GM20000 (cell line): ENCODE measurements around the gene EVPL.

Experiments
- DNase-seq: peaks from one replicate; pipeline ENCODE4 v3.0.0; 2012; ENCODE audit warnings: low spot score
- TF ChIP-seq, protein P1 (sequence below): IDR thresholded peaks from 2 replicates; pipeline ENCODE4 v1.5.1; 2012; ENCODE audit warnings: mild to moderate bottlenecking, control low read depth; ENCODE audit errors: extremely low read depth, missing control alignments

The EVPL gene

DNA sequence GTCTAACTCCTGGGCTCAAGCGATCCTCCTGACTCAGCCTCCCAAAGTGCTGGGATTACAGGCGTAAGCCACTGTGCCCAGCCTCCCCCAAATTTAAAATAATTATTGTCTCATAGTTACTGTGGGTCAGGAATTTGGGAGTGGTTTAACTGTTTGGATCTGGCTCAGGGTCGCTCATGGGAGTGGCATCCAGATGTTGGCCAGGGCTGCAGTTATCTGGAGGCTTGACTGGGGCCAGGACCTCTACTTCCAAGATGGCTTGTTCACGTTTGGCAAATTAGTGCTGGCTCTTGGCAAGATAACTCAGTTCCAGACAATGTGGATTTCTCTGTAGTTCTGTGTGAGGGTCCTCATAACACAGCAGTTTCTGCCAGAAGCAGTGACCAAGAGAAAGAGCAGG lies 40.1 kb downstream of the EVPL start:
- TF ChIP-seq, protein P1, sequence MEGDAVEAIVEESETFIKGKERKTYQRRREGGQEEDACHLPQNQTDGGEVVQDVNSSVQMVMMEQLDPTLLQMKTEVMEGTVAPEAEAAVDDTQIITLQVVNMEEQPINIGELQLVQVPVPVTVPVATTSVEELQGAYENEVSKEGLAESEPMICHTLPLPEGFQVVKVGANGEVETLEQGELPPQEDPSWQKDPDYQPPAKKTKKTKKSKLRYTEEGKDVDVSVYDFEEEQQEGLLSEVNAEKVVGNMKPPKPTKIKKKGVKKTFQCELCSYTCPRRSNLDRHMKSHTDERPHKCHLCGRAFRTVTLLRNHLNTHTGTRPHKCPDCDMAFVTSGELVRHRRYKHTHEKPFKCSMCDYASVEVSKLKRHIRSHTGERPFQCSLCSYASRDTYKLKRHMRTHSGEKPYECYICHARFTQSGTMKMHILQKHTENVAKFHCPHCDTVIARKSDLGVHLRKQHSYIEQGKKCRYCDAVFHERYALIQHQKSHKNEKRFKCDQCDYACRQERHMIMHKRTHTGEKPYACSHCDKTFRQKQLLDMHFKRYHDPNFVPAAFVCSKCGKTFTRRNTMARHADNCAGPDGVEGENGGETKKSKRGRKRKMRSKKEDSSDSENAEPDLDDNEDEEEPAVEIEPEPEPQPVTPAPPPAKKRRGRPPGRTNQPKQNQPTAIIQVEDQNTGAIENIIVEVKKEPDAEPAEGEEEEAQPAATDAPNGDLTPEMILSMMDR = no peak
- DNase-seq = no peak

GRCh38 chr17:75985986-75986385 lies 41.1 kb downstream of the EVPL start:
- TF ChIP-seq, protein P1 = no peak
- no peak for DNase-seq

GRCh38 chr17:75983501-75984181 lies 43.5 kb downstream of the EVPL start:
- DNase-seq = no peak
- TF ChIP-seq, protein P1 = no peak

- TF ChIP-seq, protein P1 = no peak
- no peak for DNase-seq
Observed at GRCh38 chr17:75981019-75981615, 46.0 kb downstream of the EVPL start.

DNA sequence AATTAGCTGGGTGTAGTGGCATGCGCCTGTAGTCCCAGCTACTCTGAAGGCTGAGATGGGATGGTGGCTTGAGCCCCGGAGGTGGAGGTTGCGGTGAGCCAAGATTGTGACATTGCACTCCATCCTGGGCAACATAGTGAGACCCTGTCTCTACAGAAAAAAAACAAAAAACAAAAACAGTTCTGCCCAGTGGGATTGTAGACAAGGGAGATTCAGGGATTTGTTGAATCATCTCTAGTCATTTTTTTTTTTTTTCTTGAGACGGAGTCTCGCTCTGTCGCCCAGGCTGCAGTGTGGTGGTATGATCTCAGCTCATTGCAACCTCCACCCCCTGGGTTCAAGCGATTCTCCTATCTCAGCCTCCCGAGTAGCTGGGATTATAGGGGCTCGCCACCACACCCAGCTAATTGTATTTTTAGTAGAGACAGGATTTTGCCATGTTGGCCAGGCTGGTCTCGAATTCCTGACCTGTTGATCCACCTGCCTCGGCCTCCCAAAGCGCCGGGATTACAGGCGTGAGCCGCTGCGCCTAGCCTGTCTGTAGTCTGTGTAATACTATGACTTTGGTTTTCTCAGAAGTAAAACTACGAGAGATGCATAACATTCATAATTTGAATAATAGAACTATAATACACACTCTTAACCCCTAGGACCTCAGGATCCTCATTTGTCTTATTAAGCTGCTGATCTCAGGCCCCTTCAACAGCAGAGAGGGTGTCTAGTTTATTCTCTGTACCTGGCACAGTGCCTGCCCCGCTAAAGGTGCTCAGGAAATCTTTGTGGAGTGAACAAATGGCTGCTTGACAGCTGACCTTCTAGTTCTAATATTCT lies 46.7 kb downstream of the EVPL start:
- DNase-seq = no peak
- TF ChIP-seq, protein P1 = no peak

DNA sequence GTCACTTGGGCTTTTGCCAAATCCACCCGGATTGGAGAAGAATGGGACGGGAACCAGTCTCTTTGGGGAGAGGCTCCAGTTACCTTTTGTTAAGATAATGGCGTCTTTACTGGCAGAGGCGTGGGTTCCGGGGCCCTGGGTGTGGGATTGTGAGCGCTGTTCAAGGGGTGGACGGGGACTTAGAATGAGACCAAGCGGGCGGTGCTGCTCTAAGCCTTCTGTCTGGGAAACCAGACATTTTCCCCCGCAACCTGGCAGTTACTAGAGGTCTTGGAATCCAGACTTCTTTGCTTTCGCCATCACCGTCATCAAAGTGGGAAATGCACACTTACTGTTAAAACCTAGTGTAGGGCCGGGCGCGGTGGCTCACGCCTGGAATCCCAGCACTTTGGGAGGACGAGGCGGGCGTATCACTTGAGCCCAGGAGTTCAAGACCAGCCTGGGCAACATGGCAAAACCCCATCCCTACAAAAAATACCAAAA lies 47.4 kb downstream of the EVPL start:
- DNase-seq = no peak
- TF ChIP-seq, protein P1 = no peak
